IMR-90 (cell line): ENCODE data around the gene VTCN1. TPM values are rescaled to one million over a fixed set of nuclear protein-coding genes. Genes with fewer than 3 reads are reported as not detected.
A peak's percentile ranks its signal among the peaks of the same experiment; 100 is the strongest.

ENCODE experiments used
- ATAC-seq: fragments of 200-7000 bp; cut with Tn5 transposase; 2 replicates; pipeline ENCODE4 v1.9.1; 2020; ENCODE audit warnings: low read depth, mild to moderate bottlenecking, moderate library complexity
- BruUV-seq: library from RNA; stranded (reverse); fragments of 400-500 nt; replicated peaks from 2 replicates; lab custom pipeline; 2021; lab: Mats Ljungman, UMichigan
- CTCF ChIA-PET: fragments of 300-600 bp; formaldehyde crosslinking; extraction: SDS; loops from one replicate; lab custom pipeline; 2021; ENCODE audit warnings: antibody characterized with exemption; lab: Yijun Ruan, JAX
- POLR2A ChIA-PET: fragments of 300-600 bp; sonication (Branson Sonifier 250); formaldehyde crosslinking; loops from one replicate; lab custom pipeline; 2022; ENCODE audit warnings: antibody characterized with exemption; ENCODE audit not compliant: unreplicated experiment; lab: Charles Lee
- DNase-seq: peaks from one replicate; pipeline ENCODE4 v3.0.0; 2013
- H2AFZ ChIP-seq: replicated peaks from 2 replicates; pipeline ENCODE3; 2013; ENCODE audit warnings: low read length, mild to moderate bottlenecking; ENCODE audit not compliant: poor library complexity
- H2AK5ac ChIP-seq: 2 replicates; pipeline ENCODE4 v1.6.1; 2013; ENCODE audit warnings: low read depth, low read length, inconsistent platforms
- H2AK9ac ChIP-seq: replicated peaks from 2 replicates; pipeline ENCODE3; 2013; ENCODE audit warnings: mild to moderate bottlenecking, low read depth, low read length, moderate library complexity; ENCODE audit not compliant: poor library complexity
- H2BK120ac ChIP-seq: 2 replicates; pipeline ENCODE4 v1.6.1; 2013; ENCODE audit warnings: low read depth, low read length, inconsistent platforms
- H2BK15ac ChIP-seq: 3 replicates; pipeline ENCODE4 v1.6.1; 2013; ENCODE audit warnings: low read depth, low read length, inconsistent platforms
- H2BK20ac ChIP-seq: 2 replicates; pipeline ENCODE4 v1.6.1; 2013; ENCODE audit warnings: low read depth, mild to moderate bottlenecking, inconsistent platforms, low read length, moderate library complexity
- H2BK5ac ChIP-seq: 2 replicates; pipeline ENCODE4 v1.6.1; 2013; ENCODE audit warnings: mild to moderate bottlenecking, low read depth, low read length, inconsistent platforms; ENCODE audit not compliant: poor library complexity, severe bottlenecking
- H3K14ac ChIP-seq: replicated peaks from 2 replicates; pipeline ENCODE4 v1.6.1; 2013; ENCODE audit warnings: low read depth, low read length, inconsistent platforms
- H3K18ac ChIP-seq: 2 replicates; pipeline ENCODE4 v1.6.1; 2013; ENCODE audit warnings: low read depth, low read length, control low read depth
- H3K23ac ChIP-seq: 2 replicates; pipeline ENCODE4 v1.6.1; 2013; ENCODE audit warnings: low read depth, low read length, inconsistent platforms
- H3K27ac ChIP-seq: 2 replicates; pipeline ENCODE4 v1.5.1; 2013; ENCODE audit warnings: mild to moderate bottlenecking, control low read depth, low read length; ENCODE audit not compliant: insufficient read depth
- H3K27me3 ChIP-seq: 2 replicates; pipeline ENCODE4 v1.6.1; 2013; ENCODE audit warnings: low read length; ENCODE audit not compliant: control insufficient read depth, insufficient read depth
- H3K36me3 ChIP-seq: 2 replicates; pipeline ENCODE4 v1.6.1; 2013; ENCODE audit warnings: low read length, mixed read lengths; ENCODE audit not compliant: control insufficient read depth, insufficient read depth
- H3K4ac ChIP-seq: 2 replicates; pipeline ENCODE4 v1.6.1; 2013; ENCODE audit warnings: low read depth, low read length, inconsistent platforms
- H3K4me1 ChIP-seq: 2 replicates; pipeline ENCODE4 v1.6.1; 2013; ENCODE audit warnings: low read length, mixed read lengths; ENCODE audit not compliant: control insufficient read depth, insufficient read depth
- H3K4me2 ChIP-seq: 2 replicates; pipeline ENCODE4 v1.6.1; 2013; ENCODE audit warnings: low read depth, mild to moderate bottlenecking, control low read depth, low read length, moderate library complexity
- H3K4me3 ChIP-seq: 2 replicates; pipeline ENCODE4 v1.5.1; 2013; ENCODE audit warnings: low read depth, mild to moderate bottlenecking, control low read depth, low read length, moderate library complexity; ENCODE audit not compliant: insufficient read depth
- H3K56ac ChIP-seq: 2 replicates; pipeline ENCODE4 v1.6.1; 2013; ENCODE audit warnings: low read length, inconsistent platforms; ENCODE audit not compliant: insufficient read depth; ENCODE audit errors: extremely low read depth
- H3K79me1 ChIP-seq, 2 experiments: 2 replicates each; pipeline ENCODE4 v1.6.1; 2013; ENCODE audit warnings: low read length in 2 of 2, inconsistent platforms in 1 of 2, low read depth in 1 of 2
- H3K9ac ChIP-seq: 2 replicates; pipeline ENCODE4 v1.6.1; 2013; ENCODE audit warnings: low read depth, low read length, control low read depth
- H3K9me1 ChIP-seq: 2 replicates; pipeline ENCODE4 v1.6.1; 2013; ENCODE audit warnings: low read length, inconsistent platforms; ENCODE audit not compliant: insufficient read depth
- H3K9me3 ChIP-seq: 2 replicates; pipeline ENCODE4 v1.6.1; 2013; ENCODE audit warnings: low read length; ENCODE audit not compliant: control insufficient read depth, insufficient read depth
- H4K20me1 ChIP-seq: 2 replicates; pipeline ENCODE4 v1.6.1; 2013; ENCODE audit warnings: low read length, inconsistent platforms; ENCODE audit not compliant: insufficient read depth
- H4K5ac ChIP-seq: 2 replicates; pipeline ENCODE4 v1.6.1; 2013; ENCODE audit warnings: mild to moderate bottlenecking, low read depth, low read length, control low read depth
- H4K8ac ChIP-seq, 2 experiments: 2 replicates each; pipeline ENCODE4 v1.6.1; 2013; ENCODE audit warnings: low read depth in 2 of 2, low read length in 2 of 2, control low read depth in 1 of 2, inconsistent platforms in 1 of 2
- H4K91ac ChIP-seq: 2 replicates; pipeline ENCODE4 v1.6.1; 2013; ENCODE audit warnings: low read depth, low read length, inconsistent platforms; ENCODE audit not compliant: insufficient read depth
- BHLHE40 ChIP-seq: fragments of 150-350 bp; IDR thresholded peaks from 2 replicates; pipeline ENCODE4 v1.6.1; 2016; ENCODE audit warnings: mild to moderate bottlenecking, low read depth, low read length
- CHD1 ChIP-seq: IDR thresholded peaks from 2 replicates; pipeline ENCODE4 v1.6.1; 2012; ENCODE audit warnings: low read depth, low read length, improper control_type of control experiment
- FOS ChIP-seq: fragments of 150-350 bp; IDR thresholded peaks from 2 replicates; pipeline ENCODE4 v1.6.1; 2016; ENCODE audit warnings: low read depth, low read length
- MAFK ChIP-seq: IDR thresholded peaks from 2 replicates; pipeline ENCODE4 v1.6.1; 2012; ENCODE audit warnings: low read depth, low read length, improper control_type of control experiment
- MXI1 ChIP-seq: IDR thresholded peaks from 2 replicates; pipeline ENCODE4 v1.6.1; 2012; ENCODE audit warnings: low read depth, mild to moderate bottlenecking, low read length, moderate library complexity, borderline replicate concordance
- NFE2L2 ChIP-seq: fragments of 150-350 bp; IDR thresholded peaks from 2 replicates; pipeline ENCODE4 v1.6.1; 2016; ENCODE audit warnings: low read depth, mild to moderate bottlenecking, low read length
- POLR2A ChIP-seq: IDR thresholded peaks from 2 replicates; pipeline ENCODE4 v1.6.1; 2012; ENCODE audit warnings: mild to moderate bottlenecking, low read depth, low read length
- RAD21 ChIP-seq: IDR thresholded peaks from 2 replicates; pipeline ENCODE4 v1.6.1; 2012; ENCODE audit warnings: low read length, improper control_type of control experiment
- RCOR1 ChIP-seq: IDR thresholded peaks from 2 replicates; pipeline ENCODE4 v1.6.1; 2012; ENCODE audit warnings: mild to moderate bottlenecking, low read length, improper control_type of control experiment; ENCODE audit not compliant: insufficient replicate concordance
- RFX5 ChIP-seq: IDR thresholded peaks from 2 replicates; pipeline ENCODE4 v1.8.0; 2012; ENCODE audit warnings: low read depth, mild to moderate bottlenecking, low read length, moderate library complexity
- SMC3 ChIP-seq: fragments of 150-350 bp; IDR thresholded peaks from 2 replicates; pipeline ENCODE4 v1.6.1; 2016; ENCODE audit warnings: low read depth, mild to moderate bottlenecking, antibody characterized with exemption, low read length, moderate library complexity
- WGBS, 2 experiments: methylation state at CpG; one replicate each; pipeline versions ENCODE4 v1.1.5 to v1.1.7; 2013; ENCODE audit warnings: missing lambda C conversion rate in 2 of 2; ENCODE audit not compliant: insufficient read length in 1 of 2; ENCODE audit errors: extremely low coverage in 2 of 2; 5-methylcytosine and 5-hydroxymethylcytosine counted together
- dilution Hi-C: fragments of 300-500 bp; cut with HindIII; formaldehyde crosslinking; loops from one replicate; pipeline ENCODE4 v1.14.3; 2018; ENCODE audit warnings: low sequenced_read_pairs; ENCODE audit not compliant: unreplicated experiment
- in situ Hi-C: fragments of 300-500 bp; cut with MboI; formaldehyde crosslinking; loops from 3 replicates; pipeline ENCODE4 v1.14.3; 2019; ENCODE audit warnings: low sequenced_read_pairs, inconsistent platforms, mixed read lengths
- intact Hi-C: fragments of 100-400 bp; cut with micrococcal nuclease; formaldehyde crosslinking; loops from 2 replicates; pipeline ENCODE4 v1.10.0; 2022
- polyA plus RNA-seq, 3 experiments: library from polyadenylated mRNA; depleted of rRNA; stranded (reverse); fragments of >200 nt; gene quantifications; 2 replicates each; pipeline ENCODE4 v1.2.3, GENCODE V29; 2012; ENCODE audit warnings: low replicate concordance in 1 of 3
- total RNA-seq: library from RNA; depleted of rRNA; stranded (reverse); fragments of >200 nt; gene quantifications from 2 replicates; pipeline ENCODE4 v1.2.3, GENCODE V29; 2012
- TF ChIP-seq, protein P1 (sequence below): conservative IDR thresholded peaks from 2 replicates; pipeline ENCODE4 v1.5.1; 2012; ENCODE audit warnings: mild to moderate bottlenecking, low read depth, low read length, improper control_type of control experiment

The VTCN1 gene
- total and polyA plus RNA-seq, 2 of the 4 experiments (the other 2 are of a cell fraction) = not detected

DNA sequence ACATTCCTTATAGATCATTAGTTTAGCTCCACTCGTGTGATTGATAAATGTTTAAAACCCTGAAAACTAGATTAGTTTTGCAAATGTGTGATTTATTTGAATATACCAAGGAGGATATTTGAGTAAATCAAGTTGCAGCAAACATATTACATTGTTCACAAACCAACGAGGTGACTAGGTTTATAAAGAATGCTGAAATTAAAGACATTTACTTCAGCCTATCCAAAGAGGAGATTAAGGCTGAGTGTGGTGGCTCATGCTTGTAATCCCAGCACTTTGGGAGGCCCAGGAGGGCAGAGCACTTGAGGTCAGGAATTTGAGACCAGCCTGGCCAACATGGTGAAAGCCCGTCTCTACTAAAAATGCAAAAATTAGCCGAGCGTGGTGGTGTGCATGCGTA lies 34.1 kb downstream of the VTCN1 start:
- CTCF ChIA-PET = no interaction called here
- H4K91ac ChIP-seq = no peak overlapping the region
- H3K4ac ChIP-seq = no peak overlapping the region
- DNase-seq (peak; percentile 29), ATAC-seq (peak; percentile 67)
- H3K9ac ChIP-seq = no peak overlapping the region
- H4K8ac ChIP-seq = no peak overlapping the region
- H3K4me2 ChIP-seq = no peak overlapping the region
- no peak overlapping the region for H2BK15ac ChIP-seq
- H3K36me3 ChIP-seq = no peaks in the 10 kb centered on the region
- in situ Hi-C loops = no loop called here
- BruUV-seq = no TSS peak
- no peak overlapping the region for H2AFZ ChIP-seq
- H2AK9ac ChIP-seq = no peak overlapping the region
- no peaks in the 10 kb centered on the region for H3K9me1 ChIP-seq
- no peak overlapping the region for H3K18ac ChIP-seq
- no peaks in the 10 kb centered on the region for H3K9me3 ChIP-seq
- no peak overlapping the region for H4K5ac ChIP-seq
- H3K4me1 ChIP-seq = peaks cover 7% of the 10 kb centered on the region
- no peaks in the 10 kb centered on the region for H3K79me1 ChIP-seq
- H2BK5ac ChIP-seq = no peak overlapping the region
- no peak overlapping the region for H3K4me3 ChIP-seq
- H3K27me3 ChIP-seq = no peaks in the 10 kb centered on the region
- intact Hi-C loops = no loop called here
- no peaks in the 10 kb centered on the region for H4K20me1 ChIP-seq
- POLR2A ChIA-PET = no interaction called here
- no peak overlapping the region for H3K14ac ChIP-seq
- no peak overlapping the region for H2BK20ac ChIP-seq
- no peak overlapping the region for H3K56ac ChIP-seq
- no peak overlapping the region for H3K23ac ChIP-seq
- no peak overlapping the region for H3K27ac ChIP-seq
- WGBS, 2 experiments = no CpG with 5 or more reads among the region's 6 CpGs
- no peak overlapping the region for H2AK5ac ChIP-seq
- dilution Hi-C loops = no loop called here
- H2BK120ac ChIP-seq = no peak overlapping the region
- TF ChIP-seq CHD1 (no peak), RFX5 (no peak), SMC3 (no peak), POLR2A (no peak), NFE2L2 (no peak), MXI1 (no peak), MAFK (no peak), BHLHE40 (no peak), RCOR1 (no peak), FOS (no peak), RAD21 (no peak)
- TF ChIP-seq, protein P1, sequence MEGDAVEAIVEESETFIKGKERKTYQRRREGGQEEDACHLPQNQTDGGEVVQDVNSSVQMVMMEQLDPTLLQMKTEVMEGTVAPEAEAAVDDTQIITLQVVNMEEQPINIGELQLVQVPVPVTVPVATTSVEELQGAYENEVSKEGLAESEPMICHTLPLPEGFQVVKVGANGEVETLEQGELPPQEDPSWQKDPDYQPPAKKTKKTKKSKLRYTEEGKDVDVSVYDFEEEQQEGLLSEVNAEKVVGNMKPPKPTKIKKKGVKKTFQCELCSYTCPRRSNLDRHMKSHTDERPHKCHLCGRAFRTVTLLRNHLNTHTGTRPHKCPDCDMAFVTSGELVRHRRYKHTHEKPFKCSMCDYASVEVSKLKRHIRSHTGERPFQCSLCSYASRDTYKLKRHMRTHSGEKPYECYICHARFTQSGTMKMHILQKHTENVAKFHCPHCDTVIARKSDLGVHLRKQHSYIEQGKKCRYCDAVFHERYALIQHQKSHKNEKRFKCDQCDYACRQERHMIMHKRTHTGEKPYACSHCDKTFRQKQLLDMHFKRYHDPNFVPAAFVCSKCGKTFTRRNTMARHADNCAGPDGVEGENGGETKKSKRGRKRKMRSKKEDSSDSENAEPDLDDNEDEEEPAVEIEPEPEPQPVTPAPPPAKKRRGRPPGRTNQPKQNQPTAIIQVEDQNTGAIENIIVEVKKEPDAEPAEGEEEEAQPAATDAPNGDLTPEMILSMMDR = no peak
